Suprapubic skin (tissue), 4 donors: ENCODE measurements around the gene FOXE1.

ENCODE experiments used
- EP300 ChIP-seq: sonication (generic); formaldehyde crosslinking; IDR thresholded peaks from one replicate; pipeline ENCODE4 v1.6.1; 2017; ENCODE audit warnings: antibody characterized with exemption
- POLR2A ChIP-seq, 2 donors: fragments of 450-650 bp; IDR thresholded peaks; one replicate each; pipeline ENCODE4 v1.6.1; 2017; ENCODE audit warnings: antibody characterized with exemption in 2 of 2, mild to moderate bottlenecking in 2 of 2, moderate library complexity in 2 of 2
- POLR2AphosphoS5 ChIP-seq, 3 donors: sonication (generic); formaldehyde crosslinking; IDR thresholded peaks; one replicate each; pipeline ENCODE4 v1.6.1; 2017; ENCODE audit warnings: antibody characterized with exemption in 3 of 3
- TF ChIP-seq, protein P1 (sequence below), 2 donors: fragments of 200-600 bp in 1 of 2; fragments of 450-650 bp in 1 of 2; sonication (generic) in 1 of 2; IDR thresholded peaks; one replicate each; pipeline ENCODE4 v1.5.1; 2016 to 2019; ENCODE audit warnings: antibody characterized with exemption in 2 of 2, mild to moderate bottlenecking in 1 of 2, moderate library complexity in 1 of 2

GRCh38 chr9:97876061-97876460 is 23.0 kb downstream of the FOXE1 start:
- TF ChIP-seq, protein P1, sequence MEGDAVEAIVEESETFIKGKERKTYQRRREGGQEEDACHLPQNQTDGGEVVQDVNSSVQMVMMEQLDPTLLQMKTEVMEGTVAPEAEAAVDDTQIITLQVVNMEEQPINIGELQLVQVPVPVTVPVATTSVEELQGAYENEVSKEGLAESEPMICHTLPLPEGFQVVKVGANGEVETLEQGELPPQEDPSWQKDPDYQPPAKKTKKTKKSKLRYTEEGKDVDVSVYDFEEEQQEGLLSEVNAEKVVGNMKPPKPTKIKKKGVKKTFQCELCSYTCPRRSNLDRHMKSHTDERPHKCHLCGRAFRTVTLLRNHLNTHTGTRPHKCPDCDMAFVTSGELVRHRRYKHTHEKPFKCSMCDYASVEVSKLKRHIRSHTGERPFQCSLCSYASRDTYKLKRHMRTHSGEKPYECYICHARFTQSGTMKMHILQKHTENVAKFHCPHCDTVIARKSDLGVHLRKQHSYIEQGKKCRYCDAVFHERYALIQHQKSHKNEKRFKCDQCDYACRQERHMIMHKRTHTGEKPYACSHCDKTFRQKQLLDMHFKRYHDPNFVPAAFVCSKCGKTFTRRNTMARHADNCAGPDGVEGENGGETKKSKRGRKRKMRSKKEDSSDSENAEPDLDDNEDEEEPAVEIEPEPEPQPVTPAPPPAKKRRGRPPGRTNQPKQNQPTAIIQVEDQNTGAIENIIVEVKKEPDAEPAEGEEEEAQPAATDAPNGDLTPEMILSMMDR (IDR thresholded peaks at IDR 0.05) = no peak
- no peak for TF ChIP-seq EP300
- no peak for TF ChIP-seq POLR2A (IDR thresholded peaks at IDR 0.05)
- no peak for TF ChIP-seq POLR2AphosphoS5 (IDR thresholded peaks at IDR 0.05)
